Astrocyte of the hippocampus (primary cell): ENCODE measurements around the gene POU4F3.
"Not testable (repeated sequence)": the region's sequence is repeated elsewhere in the genome, so short reads cannot be mapped to it uniquely, and the experiment has no call there.

Experiments used
- DNase-seq: peaks from one replicate; pipeline ENCODE4 v3.0.0; 2011; ENCODE audit warnings: low read depth, low spot score

Gene POU4F3

DNA sequence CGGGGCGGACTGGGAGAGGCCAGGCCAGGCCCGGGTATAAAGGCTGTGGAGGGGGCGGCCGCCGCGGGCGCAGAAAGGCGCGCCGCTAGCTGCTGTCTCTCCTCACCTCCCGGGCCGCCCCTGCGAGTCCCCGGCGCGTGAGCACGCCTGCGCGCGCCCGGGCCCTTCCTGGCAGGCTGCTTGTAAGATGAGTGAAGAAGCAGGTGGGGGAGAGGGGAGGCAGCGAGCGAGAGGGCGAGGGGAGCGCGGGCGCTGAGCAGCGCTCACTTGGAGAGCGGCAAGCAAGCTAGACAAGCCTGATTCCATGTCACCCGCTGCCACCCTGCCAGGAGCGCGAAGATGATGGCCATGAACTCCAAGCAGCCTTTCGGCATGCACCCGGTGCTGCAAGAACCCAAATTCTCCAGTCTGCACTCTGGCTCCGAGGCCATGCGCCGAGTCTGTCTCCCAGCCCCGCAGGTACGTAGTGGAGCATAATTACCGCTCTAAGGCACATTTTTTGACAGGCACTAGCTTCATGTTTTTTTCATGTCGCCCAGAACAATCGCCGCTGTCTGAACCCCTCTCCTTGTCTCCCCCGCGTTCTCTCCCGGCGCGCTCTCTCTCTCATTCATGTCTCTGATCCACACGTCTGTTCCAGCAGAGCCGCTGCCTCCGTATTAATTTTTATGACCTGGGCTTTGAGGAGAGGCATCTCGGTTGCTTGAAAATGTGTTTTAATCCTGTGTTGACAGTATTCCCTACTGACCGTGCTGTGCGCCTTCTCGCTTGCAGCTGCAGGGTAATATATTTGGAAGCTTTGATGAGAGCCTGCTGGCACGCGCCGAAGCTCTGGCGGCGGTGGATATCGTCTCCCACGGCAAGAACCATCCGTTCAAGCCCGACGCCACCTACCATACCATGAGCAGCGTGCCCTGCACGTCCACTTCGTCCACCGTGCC is at the start of gene POU4F3:
Gene POU4F3, plus strand, starts transcription at position 66 of the 941 bp plus-strand sequence. Its CDS starts 274 bp downstream, at position 340.
- no peak for DNase-seq

DNA sequence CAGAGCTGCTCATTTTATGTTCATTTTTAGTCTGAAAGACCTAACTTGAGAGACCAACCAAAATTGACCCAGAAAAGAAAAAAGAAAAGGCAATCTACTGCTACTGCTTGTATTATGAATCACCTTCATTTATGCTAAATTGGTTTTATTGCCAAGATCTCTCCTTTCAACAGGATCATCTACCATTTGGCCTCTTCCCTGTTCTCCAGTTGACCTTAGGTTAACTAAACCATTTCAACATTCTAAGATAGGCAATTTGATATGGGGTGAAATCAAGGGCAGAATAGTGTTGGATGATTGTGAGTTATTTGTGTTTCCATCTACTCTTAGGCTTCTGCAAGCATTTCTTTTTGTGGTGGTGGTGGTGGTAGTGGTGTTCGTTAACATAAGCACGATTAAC is 48.3 kb upstream of the POU4F3 start:
- no peak for DNase-seq

DNA sequence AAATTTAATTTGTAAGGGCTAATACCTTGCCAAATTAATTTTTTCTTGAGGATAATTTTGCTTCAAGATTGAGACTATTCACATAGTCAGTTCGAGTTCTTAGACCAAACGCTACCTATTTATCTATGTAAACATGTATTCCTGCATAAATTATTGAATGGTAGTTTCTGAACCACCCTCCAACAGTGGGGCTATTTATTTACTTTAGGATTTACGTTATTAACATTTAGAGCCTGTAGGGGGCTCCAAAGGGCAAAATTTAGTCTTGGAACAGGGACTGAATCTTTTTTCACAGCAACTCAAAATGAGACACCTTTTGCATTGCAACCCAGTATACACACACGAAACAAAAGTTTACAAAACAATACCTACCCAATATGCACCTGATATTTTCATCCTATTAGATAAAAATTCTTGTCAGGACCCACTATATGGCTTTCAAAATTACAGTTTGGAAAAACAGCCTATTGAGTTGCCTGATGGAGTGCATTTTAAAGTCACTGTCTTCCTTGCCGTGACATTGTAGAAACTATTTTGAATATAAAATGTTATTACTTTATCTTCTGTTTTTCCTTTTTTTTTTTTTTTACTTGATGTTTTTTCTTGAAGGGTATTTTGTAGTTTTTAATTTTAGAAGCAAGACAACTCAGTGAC is 47.1 kb upstream of the POU4F3 start:
- DNase-seq: peak; percentile 70

DNA sequence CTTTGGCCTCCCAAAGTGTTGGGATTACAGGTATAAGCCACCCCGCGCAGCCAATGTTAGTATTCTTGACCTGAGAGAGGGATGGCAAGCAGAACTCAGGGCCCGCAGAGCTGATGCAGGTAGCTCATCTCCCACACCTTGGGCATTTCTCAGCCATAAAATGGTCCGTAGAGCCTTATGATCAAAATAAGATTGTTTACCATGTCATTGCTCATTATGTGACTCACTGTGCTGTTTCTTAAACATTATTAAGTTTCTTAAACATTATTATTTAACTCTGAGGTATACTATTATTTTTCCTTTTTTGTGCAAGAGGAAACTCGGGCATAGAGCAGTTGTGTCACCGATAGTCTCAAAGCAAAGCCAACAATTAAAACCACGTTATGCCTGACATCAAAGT is 42.4 kb upstream of the POU4F3 start:
- no peak for DNase-seq

DNA sequence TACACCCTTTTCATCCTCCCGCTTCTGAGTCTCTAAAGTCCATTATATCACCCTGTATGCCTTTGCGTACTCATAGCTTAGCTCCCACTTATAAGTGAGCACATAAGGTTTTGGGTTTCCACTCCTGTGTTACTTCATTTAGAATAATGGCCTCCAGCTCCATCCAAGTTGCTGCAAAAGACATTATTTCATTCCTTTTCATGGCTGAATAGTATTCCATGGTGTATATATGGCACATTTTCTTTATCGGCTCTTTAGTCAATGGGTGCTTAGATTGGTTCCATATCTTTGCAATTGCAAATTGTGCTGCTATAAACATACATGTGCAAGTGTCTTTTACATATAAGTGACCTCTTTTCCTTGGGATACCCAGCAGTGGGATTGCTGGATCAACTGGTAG is 39.7 kb upstream of the POU4F3 start:
- not testable (repeated sequence) for DNase-seq

- DNase-seq: no peak
Observed at GRCh38 chr5:146301626-146302025, 37.0 kb upstream of the POU4F3 start.

GRCh38 chr5:146302406-146302805 is 36.2 kb upstream of the POU4F3 start:
- DNase-seq: no peak

- DNase-seq: no peak
Observed at GRCh38 chr5:146306838-146307237, 31.8 kb upstream of the POU4F3 start.

GRCh38 chr5:146307796-146308195 is 30.8 kb upstream of the POU4F3 start:
- peak; percentile 7 for DNase-seq

DNA sequence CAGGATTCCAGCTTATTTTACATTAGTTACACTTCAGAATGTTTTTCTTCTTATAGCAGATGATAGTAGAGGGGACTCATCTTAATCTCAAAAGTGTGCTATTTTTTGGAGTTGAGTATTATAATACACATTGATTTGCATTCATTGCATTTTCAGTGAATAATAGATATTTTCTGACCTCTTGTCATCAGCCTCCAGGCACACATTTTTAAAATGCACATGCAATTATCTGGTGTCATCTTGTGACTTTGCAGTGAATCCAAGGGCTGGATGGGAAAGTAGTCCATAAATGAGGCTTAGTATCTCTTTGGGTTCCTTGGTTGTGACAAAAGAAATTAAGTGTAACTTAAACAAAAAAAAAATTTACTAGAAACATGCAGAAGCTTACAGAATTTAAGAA is 28.1 kb upstream of the POU4F3 start:
- no peak for DNase-seq

GRCh38 chr5:146311278-146311677 is 27.4 kb upstream of the POU4F3 start:
- DNase-seq: no peak

- DNase-seq: no peak
Observed at GRCh38 chr5:146313027-146313426, 25.6 kb upstream of the POU4F3 start.

DNA sequence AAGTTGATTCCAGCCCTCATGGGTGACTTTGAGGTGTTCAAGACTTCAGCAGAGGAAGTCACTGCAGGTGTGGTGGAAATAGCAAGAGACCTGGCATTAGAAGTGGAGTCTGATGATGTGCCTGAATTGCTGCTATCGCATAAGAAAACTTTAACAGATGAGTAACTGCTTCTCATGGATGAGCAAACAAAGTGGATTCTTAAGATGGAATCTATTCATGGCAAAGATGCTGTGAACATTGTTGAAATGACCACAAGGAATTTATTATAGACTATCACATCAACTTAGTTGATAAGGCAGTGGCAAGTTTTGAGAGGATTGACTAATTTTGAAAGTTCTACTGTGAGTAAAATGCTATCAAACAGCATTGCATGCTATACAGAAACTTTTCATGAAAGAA is 17.1 kb upstream of the POU4F3 start:
- DNase-seq: no peak

- DNase-seq: no peak
Observed at GRCh38 chr5:146327257-146327870, 11.3 kb upstream of the POU4F3 start.

DNA sequence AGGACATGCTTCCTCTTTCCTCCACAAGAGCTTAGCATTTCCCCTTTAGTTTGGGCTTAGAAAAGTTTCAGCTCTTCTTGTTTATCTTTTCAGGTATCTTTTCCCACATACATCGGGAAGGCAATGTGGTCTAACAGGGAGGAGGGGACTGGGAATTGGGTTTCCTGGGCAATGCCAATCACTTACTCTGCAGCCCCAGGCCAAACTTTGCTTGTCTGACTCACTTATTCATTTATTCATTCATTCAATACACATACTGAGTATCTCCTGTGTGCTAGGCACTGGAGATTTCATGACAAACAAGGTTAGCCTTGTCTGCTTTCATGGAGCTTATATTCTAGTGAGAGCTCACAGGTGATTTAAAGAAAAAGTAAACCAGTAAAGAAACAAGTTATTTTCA is 10.7 kb upstream of the POU4F3 start:
- DNase-seq: no peak

GRCh38 chr5:146329697-146330096 is 8.9 kb upstream of the POU4F3 start:
- DNase-seq: no peak

- no peak for DNase-seq
Observed at GRCh38 chr5:146331423-146331822, 7.2 kb upstream of the POU4F3 start.

- DNase-seq: no peak
Observed at GRCh38 chr5:146334074-146334533, 4.5 kb upstream of the POU4F3 start.

DNA sequence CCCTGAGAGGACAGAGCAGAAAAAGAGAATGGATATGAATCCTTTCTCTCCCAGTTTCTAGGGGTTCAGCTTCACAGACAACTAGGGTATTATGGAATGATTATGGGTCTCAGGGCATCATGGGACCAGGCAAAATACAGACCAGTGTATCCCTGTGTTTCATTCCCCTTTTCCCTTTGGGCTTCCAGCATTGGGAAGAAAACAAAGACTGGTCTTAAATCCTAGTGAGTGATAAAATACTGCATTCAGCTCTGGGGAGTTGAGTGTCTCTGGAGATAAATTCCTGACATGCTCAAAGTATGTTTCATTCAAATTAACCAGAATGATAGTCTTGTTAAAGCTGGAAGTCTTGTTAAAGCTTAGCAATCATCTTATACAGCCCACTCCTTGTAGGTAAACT is 2.4 kb upstream of the POU4F3 start:
- no peak for DNase-seq

DNA sequence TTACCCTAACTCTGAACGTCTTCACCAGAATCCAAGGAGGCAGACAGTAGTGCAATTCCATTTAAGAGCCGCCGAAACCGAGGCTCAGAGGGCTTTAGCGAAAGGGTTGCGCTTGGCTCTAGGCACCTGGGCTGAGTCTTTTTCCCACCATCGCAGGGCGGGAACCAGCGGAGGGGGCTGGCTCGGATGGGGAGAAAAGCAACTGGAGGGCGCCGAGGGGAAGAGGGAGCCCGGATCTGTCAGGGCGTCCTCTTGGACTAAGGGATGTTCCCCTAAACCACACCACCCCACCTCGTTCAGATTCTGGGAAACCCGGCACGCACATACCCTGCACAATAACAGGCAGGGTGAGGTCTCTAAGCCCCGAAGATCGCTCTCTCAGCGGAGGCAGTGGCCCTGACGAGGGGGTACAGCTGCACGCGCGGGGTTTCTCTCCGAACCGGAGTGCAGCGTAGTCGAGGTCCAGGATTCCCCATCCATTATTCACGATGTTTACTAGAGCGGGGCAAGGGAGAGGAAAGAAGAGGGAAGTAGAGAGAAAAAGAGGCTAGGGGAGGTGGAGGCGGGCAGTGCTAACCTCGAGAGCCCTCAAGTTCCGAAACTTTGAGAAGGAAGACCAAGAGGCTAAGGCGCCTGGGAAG is 1.3 kb upstream of the POU4F3 start:
- no peak for DNase-seq

DNA sequence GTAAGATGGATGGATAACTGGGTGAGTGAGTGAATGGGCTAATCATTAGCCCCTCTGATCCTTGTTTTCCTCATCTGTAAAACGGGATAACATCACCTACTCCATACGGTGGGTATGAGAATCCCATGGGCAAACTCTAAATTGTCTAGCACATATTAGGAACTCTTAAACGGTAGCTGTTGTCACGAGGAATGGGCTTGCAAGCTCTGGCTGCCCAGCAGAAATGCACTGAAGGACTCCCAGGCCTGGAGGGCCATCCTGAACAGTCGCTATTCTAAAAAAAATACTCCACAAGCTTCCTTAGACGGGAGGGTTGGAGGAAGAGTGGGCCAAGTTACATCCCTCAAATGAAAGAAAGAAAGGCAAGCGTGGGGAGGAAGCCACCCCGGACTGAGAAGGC is 711 bp upstream of the POU4F3 start:
- DNase-seq: no peak

DNA sequence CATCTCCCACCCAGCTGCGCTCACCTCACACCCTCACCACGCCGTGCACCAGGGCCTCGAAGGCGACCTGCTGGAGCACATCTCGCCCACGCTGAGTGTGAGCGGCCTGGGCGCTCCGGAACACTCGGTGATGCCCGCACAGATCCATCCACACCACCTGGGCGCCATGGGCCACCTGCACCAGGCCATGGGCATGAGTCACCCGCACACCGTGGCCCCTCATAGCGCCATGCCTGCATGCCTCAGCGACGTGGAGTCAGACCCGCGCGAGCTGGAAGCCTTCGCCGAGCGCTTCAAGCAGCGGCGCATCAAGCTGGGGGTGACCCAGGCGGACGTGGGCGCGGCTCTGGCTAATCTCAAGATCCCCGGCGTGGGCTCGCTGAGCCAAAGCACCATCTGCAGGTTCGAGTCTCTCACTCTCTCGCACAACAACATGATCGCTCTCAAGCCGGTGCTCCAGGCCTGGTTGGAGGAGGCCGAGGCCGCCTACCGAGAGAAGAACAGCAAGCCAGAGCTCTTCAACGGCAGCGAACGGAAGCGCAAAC is 1.1 kb downstream of the POU4F3 start:
- DNase-seq: no peak
